HG03558 (cell line): Measurements from ENCODE around the gene TECR.
"Not testable (repeated sequence)": the region's sequence is repeated elsewhere in the genome, so short reads cannot be mapped to it uniquely, and the experiment has no call there.

Experiments used
- ATAC-seq: cut with Tn5 transposase; IDR thresholded peaks from one replicate; pipeline ENCODE4 v1.9.1; 2021; ENCODE audit warnings: moderate number of reproducible peaks; ENCODE audit not compliant: unreplicated experiment; ENCODE audit errors: extremely low read depth

TECR gene

GRCh38 chr19:14558370-14559066 is 29.1 kb downstream of the TECR start:
- no peak for ATAC-seq

GRCh38 chr19:14559916-14560775 is 30.8 kb downstream of the TECR start:
- ATAC-seq, result no peak

GRCh38 chr19:14560776-14561108 is 31.3 kb downstream of the TECR start:
- ATAC-seq, result no peak

- no peak for ATAC-seq
Measured at GRCh38 chr19:14561249-14561648, 31.9 kb downstream of the TECR start.

GRCh38 chr19:14561847-14562351 is 32.5 kb downstream of the TECR start:
- no peak for ATAC-seq

GRCh38 chr19:14562660-14563589 is 33.5 kb downstream of the TECR start:
- no peak for ATAC-seq

- no peak for ATAC-seq
Measured at GRCh38 chr19:14563590-14563926, 34.2 kb downstream of the TECR start.

GRCh38 chr19:14563989-14564651 is 34.7 kb downstream of the TECR start:
- ATAC-seq, result no peak

GRCh38 chr19:14564652-14565297 is 35.4 kb downstream of the TECR start:
- ATAC-seq, result not testable (repeated sequence)

GRCh38 chr19:14565298-14565679 is 35.9 kb downstream of the TECR start:
- no peak for ATAC-seq

GRCh38 chr19:14565765-14566711 is 36.6 kb downstream of the TECR start:
- no peak for ATAC-seq

- no peak for ATAC-seq
Measured at GRCh38 chr19:14566712-14567077, 37.3 kb downstream of the TECR start.

- no peak for ATAC-seq
Measured at GRCh38 chr19:14567079-14567478, 37.7 kb downstream of the TECR start.

- no peak for ATAC-seq
Measured at GRCh38 chr19:14570864-14571527, 41.6 kb downstream of the TECR start.

- peak; percentile 51 for ATAC-seq
Measured at GRCh38 chr19:14571695-14572490, 42.5 kb downstream of the TECR start, which contains the start of gene NDUFB7. TSS of gene NDUFB7 (minus strand) at chr19:14572066. CDS start at chr19:14572000, 66 bp downstream.

- ATAC-seq, result no peak
Measured at GRCh38 chr19:14575428-14575980, 46.1 kb downstream of the TECR start.

GRCh38 chr19:14576363-14576762 is 47.0 kb downstream of the TECR start:
- ATAC-seq, result no peak
